ENCODE results near the gene STIM2. TPM values are rescaled to one million over a fixed set of nuclear protein-coding genes. Genes with fewer than 3 reads are reported as not detected.

STIM2 gene
- total and polyA plus RNA-seq, 2 donors (not counting 1 experiment from before 2014, with no cell fraction given) = 19.0 to 33.0 TPM

- no peak for DNase-seq (ENCODE audit: low read depth in 2 of 2)
- H4K20me1 ChIP-seq (ENCODE audit: control insufficient read depth, extremely low read depth, insufficient read depth, low read length) = no peaks in the 10 kb centered on the region
- no peaks in the 10 kb centered on the region for H3K27me3 ChIP-seq (ENCODE audit: control insufficient read depth, insufficient read depth, low read length)
- H3K36me3 ChIP-seq (ENCODE audit: control insufficient read depth, insufficient read depth, low read length) = no peaks in the 10 kb centered on the region
- no peak overlapping the region for H2AFZ ChIP-seq (ENCODE audit: low read length)
- peaks cover 6% of the 10 kb centered on the region for H3K4me1 ChIP-seq (ENCODE audit: control insufficient read depth, extremely low read depth, insufficient read depth, low read length)
- no peak for TF ChIP-seq EZH2 (IDR thresholded peaks at IDR 0.05; ENCODE audit: low read length, missing control alignments)
- TF ChIP-seq, protein P1, sequence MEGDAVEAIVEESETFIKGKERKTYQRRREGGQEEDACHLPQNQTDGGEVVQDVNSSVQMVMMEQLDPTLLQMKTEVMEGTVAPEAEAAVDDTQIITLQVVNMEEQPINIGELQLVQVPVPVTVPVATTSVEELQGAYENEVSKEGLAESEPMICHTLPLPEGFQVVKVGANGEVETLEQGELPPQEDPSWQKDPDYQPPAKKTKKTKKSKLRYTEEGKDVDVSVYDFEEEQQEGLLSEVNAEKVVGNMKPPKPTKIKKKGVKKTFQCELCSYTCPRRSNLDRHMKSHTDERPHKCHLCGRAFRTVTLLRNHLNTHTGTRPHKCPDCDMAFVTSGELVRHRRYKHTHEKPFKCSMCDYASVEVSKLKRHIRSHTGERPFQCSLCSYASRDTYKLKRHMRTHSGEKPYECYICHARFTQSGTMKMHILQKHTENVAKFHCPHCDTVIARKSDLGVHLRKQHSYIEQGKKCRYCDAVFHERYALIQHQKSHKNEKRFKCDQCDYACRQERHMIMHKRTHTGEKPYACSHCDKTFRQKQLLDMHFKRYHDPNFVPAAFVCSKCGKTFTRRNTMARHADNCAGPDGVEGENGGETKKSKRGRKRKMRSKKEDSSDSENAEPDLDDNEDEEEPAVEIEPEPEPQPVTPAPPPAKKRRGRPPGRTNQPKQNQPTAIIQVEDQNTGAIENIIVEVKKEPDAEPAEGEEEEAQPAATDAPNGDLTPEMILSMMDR (conservative IDR thresholded peaks at IDR 0.05 in 1 of 2, IDR thresholded peaks at IDR 0.05 in 1 of 2; ENCODE audit: low read depth in 1 of 2, low read length in 2 of 2) = no peak
- no peak overlapping the region for H3K4me3 ChIP-seq (replicated peaks in 1 of 4; ENCODE audit: control extremely low read depth in 1 of 4, insufficient read depth in 1 of 4, low read depth in 3 of 4, low read length in 4 of 4)
- no peak overlapping the region for H3K9ac ChIP-seq (ENCODE audit: insufficient read depth, low read length)
- H3K9me3 ChIP-seq (ENCODE audit: control insufficient read depth, insufficient read depth, low read depth, low read length) = no peaks in the 10 kb centered on the region
- no peaks in the 10 kb centered on the region for H3K79me2 ChIP-seq (ENCODE audit: control insufficient read depth, insufficient read depth, low read length)
- H3K27ac ChIP-seq (ENCODE audit: insufficient read depth, low read length) = no peak overlapping the region
- H3K4me2 ChIP-seq (ENCODE audit: extremely low read depth, insufficient read depth, low read length) = no peak overlapping the region
Measured at GRCh38 chr4:26937139-26937538, 76.5 kb downstream of the STIM2 start.

GRCh38 chr4:26937567-26937966 is 76.9 kb downstream of the STIM2 start:
- H3K36me3 ChIP-seq (ENCODE audit: control insufficient read depth, insufficient read depth, low read length) = no peaks in the 10 kb centered on the region
- TF ChIP-seq, protein P1 (conservative IDR thresholded peaks at IDR 0.05 in 1 of 2, IDR thresholded peaks at IDR 0.05 in 1 of 2; ENCODE audit: low read depth in 1 of 2, low read length in 2 of 2) = no peak
- no peak for TF ChIP-seq EZH2 (IDR thresholded peaks at IDR 0.05; ENCODE audit: low read length, missing control alignments)
- no peak overlapping the region for H3K9ac ChIP-seq (ENCODE audit: insufficient read depth, low read length)
- no peak overlapping the region for H3K4me2 ChIP-seq (ENCODE audit: extremely low read depth, insufficient read depth, low read length)
- DNase-seq (ENCODE audit: low read depth in 2 of 2) = no peak
- H3K27ac ChIP-seq (ENCODE audit: insufficient read depth, low read length) = no peak overlapping the region
- H3K79me2 ChIP-seq (ENCODE audit: control insufficient read depth, insufficient read depth, low read length) = no peaks in the 10 kb centered on the region
- no peaks in the 10 kb centered on the region for H4K20me1 ChIP-seq (ENCODE audit: control insufficient read depth, extremely low read depth, insufficient read depth, low read length)
- H3K27me3 ChIP-seq (ENCODE audit: control insufficient read depth, insufficient read depth, low read length) = no peaks in the 10 kb centered on the region
- H3K4me3 ChIP-seq (replicated peaks in 1 of 4; ENCODE audit: control extremely low read depth in 1 of 4, insufficient read depth in 1 of 4, low read depth in 3 of 4, low read length in 4 of 4) = no peak overlapping the region
- peaks cover 6% of the 10 kb centered on the region for H3K4me1 ChIP-seq (ENCODE audit: control insufficient read depth, extremely low read depth, insufficient read depth, low read length)
- no peaks in the 10 kb centered on the region for H3K9me3 ChIP-seq (ENCODE audit: control insufficient read depth, insufficient read depth, low read depth, low read length)
- H2AFZ ChIP-seq (ENCODE audit: low read length) = no peak overlapping the region

GRCh38 chr4:26938516-26938915 is 77.9 kb downstream of the STIM2 start:
- Histone ChIP-seq H3K36me3 (ENCODE audit: control insufficient read depth, insufficient read depth, low read length) (no peaks in the 10 kb centered on the region), H3K27ac (ENCODE audit: insufficient read depth, low read length) (no peak overlapping the region), H3K79me2 (ENCODE audit: control insufficient read depth, insufficient read depth, low read length) (no peaks in the 10 kb centered on the region), H3K9me3 (ENCODE audit: control insufficient read depth, insufficient read depth, low read depth, low read length) (no peaks in the 10 kb centered on the region), H3K9ac (ENCODE audit: insufficient read depth, low read length) (no peak overlapping the region), H3K4me1 (ENCODE audit: control insufficient read depth, extremely low read depth, insufficient read depth, low read length) (peaks cover 6% of the 10 kb centered on the region), H2AFZ (ENCODE audit: low read length) (no peak overlapping the region), H3K4me2 (ENCODE audit: extremely low read depth, insufficient read depth, low read length) (no peak overlapping the region), H4K20me1 (ENCODE audit: control insufficient read depth, extremely low read depth, insufficient read depth, low read length) (no peaks in the 10 kb centered on the region), H3K27me3 (ENCODE audit: control insufficient read depth, insufficient read depth, low read length) (no peaks in the 10 kb centered on the region), H3K4me3 (replicated peaks in 1 of 4; ENCODE audit: control extremely low read depth in 1 of 4, insufficient read depth in 1 of 4, low read depth in 3 of 4, low read length in 4 of 4) (no peak overlapping the region)
- no peak for TF ChIP-seq EZH2 (IDR thresholded peaks at IDR 0.05; ENCODE audit: low read length, missing control alignments)
- TF ChIP-seq, protein P1 (conservative IDR thresholded peaks at IDR 0.05 in 1 of 2, IDR thresholded peaks at IDR 0.05 in 1 of 2; ENCODE audit: low read depth in 1 of 2, low read length in 2 of 2) = no peak
- no peak for DNase-seq (ENCODE audit: low read depth in 2 of 2)
